Thyroid gland (tissue), 4 donors: ENCODE results near the gene P2RX3.

Experiments used
- CTCF ChIP-seq, 6 experiments: fragments of 200-600 bp in 3 of 6; fragments of 450-650 bp in 3 of 6; sonication (generic) in 3 of 6; IDR thresholded peaks; one replicate each; pipeline ENCODE4 v1.5.1; 2016 to 2019; ENCODE audit warnings: antibody characterized with exemption in 6 of 6, mild to moderate bottlenecking in 2 of 6, inconsistent platforms in 1 of 6, moderate library complexity in 1 of 6
- POLR2A ChIP-seq, 2 donors: fragments of 450-650 bp; IDR thresholded peaks; one replicate each; pipeline ENCODE4 v1.6.1; 2017; ENCODE audit warnings: antibody characterized with exemption in 2 of 2, mild to moderate bottlenecking in 2 of 2, moderate library complexity in 1 of 2

- TF ChIP-seq CTCF (IDR thresholded peaks at IDR 0.05) (no peak), POLR2A (IDR thresholded peaks at IDR 0.05) (no peak)
Measured at GRCh38 chr11:57299150-57299737, 38.9 kb upstream of the P2RX3 start.
